ENCODE measurements around the gene TEX101.

Gene TEX101

DNA sequence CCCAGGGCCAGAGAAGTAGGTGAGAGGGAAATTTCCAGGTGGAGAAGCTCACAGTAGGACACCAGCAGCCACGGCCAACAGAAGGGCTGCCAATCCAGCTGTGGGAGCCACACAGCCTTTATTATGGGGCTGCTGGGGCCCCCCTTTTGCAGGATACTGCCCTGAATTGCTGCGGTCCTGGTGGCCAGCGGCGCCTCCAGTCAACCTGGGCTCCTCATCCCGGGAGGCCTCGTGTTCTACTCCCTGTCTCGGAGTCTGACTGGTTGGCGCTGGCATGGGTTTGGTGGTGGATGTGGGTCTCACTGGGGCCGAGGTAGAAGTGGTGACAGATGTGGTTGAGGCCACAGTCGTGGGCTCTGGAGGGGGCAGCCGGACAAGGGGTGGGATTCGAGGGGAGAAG lies 46.6 kb downstream of the TEX101 start (continued):
- TF ChIP-seq, protein P1, sequence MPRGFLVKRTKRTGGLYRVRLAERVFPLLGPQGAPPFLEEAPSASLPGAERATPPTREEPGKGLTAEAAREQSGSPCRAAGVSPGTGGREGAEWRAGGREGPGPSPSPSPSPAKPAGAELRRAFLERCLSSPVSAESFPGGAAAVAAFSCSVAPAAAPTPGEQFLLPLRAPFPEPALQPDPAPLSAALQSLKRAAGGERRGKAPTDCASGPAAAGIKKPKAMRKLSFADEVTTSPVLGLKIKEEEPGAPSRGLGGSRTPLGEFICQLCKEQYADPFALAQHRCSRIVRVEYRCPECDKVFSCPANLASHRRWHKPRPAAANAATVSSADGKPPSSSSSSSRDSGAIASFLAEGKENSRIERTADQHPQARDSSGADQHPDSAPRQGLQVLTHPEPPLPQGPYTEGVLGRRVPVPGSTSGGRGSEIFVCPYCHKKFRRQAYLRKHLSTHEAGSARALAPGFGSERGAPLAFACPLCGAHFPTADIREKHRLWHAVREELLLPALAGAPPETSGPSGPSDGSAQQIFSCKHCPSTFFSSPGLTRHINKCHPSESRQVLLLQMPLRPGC (tag by site-specific recombination; IDR thresholded peaks at IDR 0.05), result no peak
- TF ChIP-seq YY1 (tag by site-specific recombination; IDR thresholded peaks at IDR 0.05), result no peak
- no peak for TF ChIP-seq HOXA7 (CRISPR knock-in tag; IDR thresholded peaks at IDR 0.05; ENCODE audit: borderline replicate concordance)
- TF ChIP-seq, protein P2, sequence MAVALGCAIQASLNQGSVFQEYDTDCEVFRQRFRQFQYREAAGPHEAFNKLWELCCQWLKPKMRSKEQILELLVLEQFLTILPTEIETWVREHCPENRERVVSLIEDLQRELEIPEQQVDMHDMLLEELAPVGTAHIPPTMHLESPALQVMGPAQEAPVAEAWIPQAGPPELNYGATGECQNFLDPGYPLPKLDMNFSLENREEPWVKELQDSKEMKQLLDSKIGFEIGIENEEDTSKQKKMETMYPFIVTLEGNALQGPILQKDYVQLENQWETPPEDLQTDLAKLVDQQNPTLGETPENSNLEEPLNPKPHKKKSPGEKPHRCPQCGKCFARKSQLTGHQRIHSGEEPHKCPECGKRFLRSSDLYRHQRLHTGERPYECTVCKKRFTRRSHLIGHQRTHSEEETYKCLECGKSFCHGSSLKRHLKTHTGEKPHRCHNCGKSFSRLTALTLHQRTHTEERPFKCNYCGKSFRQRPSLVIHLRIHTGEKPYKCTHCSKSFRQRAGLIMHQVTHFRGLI (tag by site-specific recombination; IDR thresholded peaks at IDR 0.05), result no peak

DNA sequence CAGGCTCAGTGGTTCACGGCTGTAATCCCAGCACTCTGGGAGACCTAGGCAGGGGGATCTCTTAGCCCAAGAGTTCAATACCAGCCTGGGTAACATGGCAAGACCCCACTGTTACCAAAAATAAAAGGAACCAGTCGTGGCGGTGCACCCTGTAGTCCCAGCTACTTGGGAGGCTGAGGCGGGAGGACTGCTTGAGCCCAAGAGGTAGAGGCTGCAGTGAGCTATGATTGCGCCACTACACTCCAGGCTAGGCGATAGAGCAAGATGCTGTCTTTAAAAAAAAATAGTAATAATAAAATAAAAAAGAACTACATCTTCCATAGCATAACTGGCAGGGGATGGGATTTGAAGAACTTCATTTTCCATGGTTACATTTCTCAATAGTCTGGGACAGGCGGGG lies 47.7 kb downstream of the TEX101 start:
- H3K27ac ChIP-seq (ENCODE audit: extremely low read depth, low read depth, low read length), result no peak overlapping the region
- TF ChIP-seq, protein P3, sequence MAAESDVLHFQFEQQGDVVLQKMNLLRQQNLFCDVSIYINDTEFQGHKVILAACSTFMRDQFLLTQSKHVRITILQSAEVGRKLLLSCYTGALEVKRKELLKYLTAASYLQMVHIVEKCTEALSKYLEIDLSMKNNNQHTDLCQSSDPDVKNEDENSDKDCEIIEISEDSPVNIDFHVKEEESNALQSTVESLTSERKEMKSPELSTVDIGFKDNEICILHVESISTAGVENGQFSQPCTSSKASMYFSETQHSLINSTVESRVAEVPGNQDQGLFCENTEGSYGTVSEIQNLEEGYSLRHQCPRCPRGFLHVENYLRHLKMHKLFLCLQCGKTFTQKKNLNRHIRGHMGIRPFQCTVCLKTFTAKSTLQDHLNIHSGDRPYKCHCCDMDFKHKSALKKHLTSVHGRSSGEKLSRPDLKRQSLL (tag by site-specific recombination; IDR thresholded peaks at IDR 0.05), result peak; percentile 84
- TF ChIP-seq ZNF629 (tag by site-specific recombination; IDR thresholded peaks at IDR 0.05) (no peak), ZNF747 (tag by site-specific recombination; IDR thresholded peaks at IDR 0.05) (no peak), ZNF175 (tag by site-specific recombination; IDR thresholded peaks at IDR 0.05) (no peak), ZNF664 (tag by site-specific recombination; IDR thresholded peaks at IDR 0.05) (no peak), ZNF549 (tag by site-specific recombination; IDR thresholded peaks at IDR 0.05) (no peak), ZNF837 (tag by site-specific recombination; IDR thresholded peaks at IDR 0.05) (no peak)
- TF ChIP-seq, protein P4, sequence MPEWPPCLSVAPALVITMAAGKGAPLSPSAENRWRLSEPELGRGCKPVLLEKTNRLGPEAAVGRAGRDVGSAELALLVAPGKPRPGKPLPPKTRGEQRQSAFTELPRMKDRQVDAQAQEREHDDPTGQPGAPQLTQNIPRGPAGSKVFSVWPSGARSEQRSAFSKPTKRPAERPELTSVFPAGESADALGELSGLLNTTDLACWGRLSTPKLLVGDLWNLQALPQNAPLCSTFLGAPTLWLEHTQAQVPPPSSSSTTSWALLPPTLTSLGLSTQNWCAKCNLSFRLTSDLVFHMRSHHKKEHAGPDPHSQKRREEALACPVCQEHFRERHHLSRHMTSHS (tag by site-specific recombination; IDR thresholded peaks at IDR 0.05), result no peak
- no peaks in the 10 kb centered on the region for H3K9me3 ChIP-seq (ENCODE audit: control insufficient read depth, insufficient read depth, low read depth, low read length)
- H3K36me3 ChIP-seq (ENCODE audit: control insufficient read depth in 2 of 2, insufficient read depth in 1 of 2, low read length in 2 of 2), result no peaks in the 10 kb centered on the region; a peak in 1 of 3 replicates
- H3K4me3 ChIP-seq (ENCODE audit: low read depth, low read length), result no peak overlapping the region
- H3K4me1 ChIP-seq (ENCODE audit: control insufficient read depth, insufficient read depth, low read length), result peaks cover 7% of the 10 kb centered on the region; the same call in 1 of the 2 replicates
- ChIA-PET POLR2A (interaction anchor here (0.5 to 2.2 kb wide), 9 partner anchors 14 to 292 kb away, joined by 3 to 22 read pairs (median 10); partner anchors contain the start of genes ETHE1, PHLDB3, SMG9 and ZNF575), CTCF (interaction anchor here (0.6 to 12.2 kb wide), 4 partner anchors 15 to 129 kb away, joined by 3 to 180 read pairs (median 6); no protein-coding TSS in a partner anchor)

DNA sequence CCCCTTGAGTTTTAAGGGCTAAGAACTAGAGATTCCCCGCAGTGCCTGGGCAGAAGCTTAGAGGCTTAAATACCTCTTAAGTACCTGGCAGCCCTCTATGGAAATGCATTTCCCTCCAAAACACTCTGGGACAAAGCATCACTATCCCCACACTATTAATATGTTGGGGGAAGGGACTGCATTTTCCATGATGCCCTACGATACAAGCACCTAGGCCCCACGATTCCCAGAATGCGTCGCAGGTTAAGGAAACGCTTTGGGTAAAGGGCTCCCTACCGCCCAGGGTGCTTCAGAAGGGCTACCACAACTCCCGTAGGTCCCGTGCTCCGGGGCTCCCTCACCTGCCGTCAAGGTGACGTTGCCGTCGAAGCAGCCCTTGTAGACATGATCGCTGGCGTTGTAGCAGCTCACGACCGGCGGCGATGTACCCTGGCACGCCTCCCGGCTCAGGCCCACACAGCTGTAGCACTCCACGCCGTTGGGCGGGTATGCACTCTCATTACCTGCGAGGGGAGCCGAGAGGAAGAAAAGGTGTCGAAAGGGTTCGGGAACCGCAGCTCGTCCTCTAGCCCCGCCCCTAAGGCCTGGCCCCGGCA lies 48.2 kb downstream of the TEX101 start:
- Histone ChIP-seq H3K4me1 (ENCODE audit: control insufficient read depth, insufficient read depth, low read length) (peaks cover 12% of the 10 kb centered on the region; the same call in 1 of the 2 replicates), H3K9me3 (ENCODE audit: control insufficient read depth, insufficient read depth, low read depth, low read length) (no peaks in the 10 kb centered on the region), H3K4me3 (ENCODE audit: low read depth, low read length) (peak overlapping the region; percentile 31), H3K27ac (ENCODE audit: extremely low read depth, low read depth, low read length) (no peak overlapping the region), H3K36me3 (ENCODE audit: control insufficient read depth in 2 of 2, insufficient read depth in 1 of 2, low read length in 2 of 2) (no peaks in the 10 kb centered on the region)
- CTCF ChIA-PET, result interaction anchor here (0.5 to 12.2 kb wide), 9 partner anchors 11 to 1432 kb away, joined by 3 to 180 read pairs (median 6); no protein-coding TSS in a partner anchor
- POLR2A ChIA-PET, result interaction anchor here (0.5 to 2.4 kb wide), 24 partner anchors 11 to 1603 kb away, joined by 3 to 30 read pairs (median 6); partner anchors contain the start of genes ETHE1, IRGQ, PHLDB3 and RPS19
- TF ChIP-seq ZNF133 (tag by site-specific recombination; IDR thresholded peaks at IDR 0.05) (peak; percentile 27; the same call in 1 of the 2 replicates), ZNF76 (tag by site-specific recombination; IDR thresholded peaks at IDR 0.05; ENCODE audit: borderline replicate concordance, low read depth) (peak; percentile 47; the same call in 1 of the 2 replicates), ZNF10 (tag by site-specific recombination; IDR thresholded peaks at IDR 0.05) (peak; percentile 57), ZBTB17 (tag by site-specific recombination; IDR thresholded peaks at IDR 0.05) (peak; percentile 73), ZNF544 (tag by site-specific recombination; IDR thresholded peaks at IDR 0.05) (no peak), ZNF707 (tag by site-specific recombination; IDR thresholded peaks at IDR 0.05) (no peak), ZNF404 (tag by site-specific recombination; IDR thresholded peaks at IDR 0.05) (no peak), ZNF184 (tag by site-specific recombination; IDR thresholded peaks at IDR 0.05) (no peak), ZBTB48 (tag by site-specific recombination; IDR thresholded peaks at IDR 0.05) (peak; percentile 82), SP7 (tag by site-specific recombination; IDR thresholded peaks at IDR 0.05) (0 out of 2 replicates have a peak, but pooled peaks have one; percentile 7), ZEB2 (tag by site-specific recombination; IDR thresholded peaks at IDR 0.05) (0 out of 2 replicates have a peak, but pooled peaks have one; percentile 40), ZNF600 (tag by site-specific recombination; IDR thresholded peaks at IDR 0.05) (peak; percentile 71; the same call in 1 of the 2 replicates)
- TF ChIP-seq, protein P5, sequence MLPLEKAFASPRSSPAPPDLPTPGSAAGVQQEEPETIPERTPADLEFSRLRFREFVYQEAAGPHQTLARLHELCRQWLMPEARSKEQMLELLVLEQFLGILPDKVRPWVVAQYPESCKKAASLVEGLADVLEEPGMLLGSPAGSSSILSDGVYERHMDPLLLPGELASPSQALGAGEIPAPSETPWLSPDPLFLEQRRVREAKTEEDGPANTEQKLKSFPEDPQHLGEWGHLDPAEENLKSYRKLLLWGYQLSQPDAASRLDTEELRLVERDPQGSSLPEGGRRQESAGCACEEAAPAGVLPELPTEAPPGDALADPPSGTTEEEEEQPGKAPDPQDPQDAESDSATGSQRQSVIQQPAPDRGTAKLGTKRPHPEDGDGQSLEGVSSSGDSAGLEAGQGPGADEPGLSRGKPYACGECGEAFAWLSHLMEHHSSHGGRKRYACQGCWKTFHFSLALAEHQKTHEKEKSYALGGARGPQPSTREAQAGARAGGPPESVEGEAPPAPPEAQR (tag by site-specific recombination; IDR thresholded peaks at IDR 0.05), result 0 out of 2 replicates have a peak, but pooled peaks have one; percentile 53
- TF ChIP-seq, protein P2 (tag by site-specific recombination; IDR thresholded peaks at IDR 0.05), result peak; percentile 91

Data from HEK293 (cell line).